Smooth muscle cell (in vitro differentiated cells): ENCODE data around the gene RBM44. TPM values are rescaled to one million over a fixed set of nuclear protein-coding genes. Genes with fewer than 3 reads are reported as not detected.

ENCODE experiments used
- DNase-seq: peaks from one replicate; lab custom pipeline; 2025; ENCODE audit not compliant: unreplicated experiment; lab: John Stamatoyannopoulos, UW
- H2AFZ ChIP-seq: fragments of 200-600 bp; sonication (generic); 2 replicates; pipeline ENCODE4 v1.6.0; 2016; ENCODE audit warnings: antibody characterized with exemption, low read depth, mild to moderate bottlenecking
- H3F3A ChIP-seq: fragments of 200-600 bp; sonication (generic); 2 replicates; pipeline ENCODE4 v1.6.0; 2017; ENCODE audit warnings: antibody characterized with exemption, low read depth
- H3K27ac ChIP-seq: fragments of 200-600 bp; sonication (generic); 2 replicates; pipeline ENCODE4 v1.5.1; 2016; ENCODE audit warnings: low read depth, mild to moderate bottlenecking
- H3K27me3 ChIP-seq: fragments of 200-600 bp; sonication (generic); 2 replicates; pipeline ENCODE4 v1.6.1; 2016; ENCODE audit warnings: low read depth, mild to moderate bottlenecking
- H3K36me3 ChIP-seq: fragments of 200-600 bp; sonication (generic); 2 replicates; pipeline ENCODE4 v1.5.1; 2016; ENCODE audit warnings: low read depth
- H3K4me1 ChIP-seq: fragments of 200-600 bp; sonication (generic); 2 replicates; pipeline ENCODE4 v1.5.1; 2016; ENCODE audit warnings: low read depth
- H3K4me2 ChIP-seq: fragments of 200-600 bp; sonication (generic); 2 replicates; pipeline ENCODE4 v1.6.0; 2016; ENCODE audit warnings: mild to moderate bottlenecking
- H3K4me3 ChIP-seq: fragments of 200-600 bp; sonication (generic); 2 replicates; pipeline ENCODE4 v1.5.1; 2016; ENCODE audit warnings: mild to moderate bottlenecking
- H3K79me2 ChIP-seq: fragments of 200-600 bp; sonication (generic); 2 replicates; pipeline ENCODE4 v1.6.0; 2016; ENCODE audit warnings: low read depth, mild to moderate bottlenecking
- H3K9ac ChIP-seq: fragments of 200-600 bp; sonication (generic); 2 replicates; pipeline ENCODE4 v1.6.0; 2016; ENCODE audit warnings: low read depth
- H3K9me3 ChIP-seq: fragments of 200-600 bp; sonication (generic); replicated peaks from 2 replicates; pipeline ENCODE4 v1.5.1; 2016; ENCODE audit warnings: low read depth
- H4K20me1 ChIP-seq: fragments of 200-600 bp; sonication (generic); 2 replicates; pipeline ENCODE4 v1.6.0; 2016; ENCODE audit warnings: low read depth
- CTCF ChIP-seq: fragments of 200-600 bp; sonication (generic); IDR thresholded peaks from 2 replicates; pipeline ENCODE4 v1.5.1; 2017; ENCODE audit warnings: borderline replicate concordance, mild to moderate bottlenecking, antibody characterized with exemption; ENCODE audit not compliant: insufficient read depth, poor library complexity, severe bottlenecking
- WGBS: methylation state at CpG from one replicate; pipeline ENCODE4 v1.1.7; 2016; ENCODE audit warnings: low lambda C conversion rate; 5-methylcytosine and 5-hydroxymethylcytosine counted together
- polyA plus RNA-seq: library from polyadenylated mRNA; unstranded; fragments of >200 nt; fragmentation: Nextera tagmentation; extraction: Ambion mirVana; gene quantifications from 2 replicates; pipeline ENCODE4 v1.2.1, GENCODE V29; 2016
- total RNA-seq: library from RNA; depleted of rRNA; stranded (reverse); fragments of >200 nt; gene quantifications from 2 replicates; pipeline ENCODE4 v1.2.3, GENCODE V29; 2014

RBM44 gene
- total and polyA plus RNA-seq, 2 experiments from 2014 or later = 0.15 to 1.2 TPM

- Histone ChIP-seq H3K27ac (no peak overlapping the region), H2AFZ (no peak overlapping the region), H3K4me1 (no peaks in the 10 kb centered on the region), H3K4me2 (no peak overlapping the region), H3K27me3 (peaks cover 51% of the 10 kb centered on the region), H3F3A (no peaks in the 10 kb centered on the region), H3K9me3 (no peaks in the 10 kb centered on the region), H3K36me3 (no peaks in the 10 kb centered on the region), H3K79me2 (no peaks in the 10 kb centered on the region), H3K9ac (no peak overlapping the region), H4K20me1 (no peaks in the 10 kb centered on the region), H3K4me3 (no peak overlapping the region)
- DNase-seq = no peak
- TF ChIP-seq CTCF = no peak
- WGBS = 82% methylated on average over 6 of the region's 6 CpGs
Measured at GRCh38 chr2:237824085-237824484, 25.5 kb downstream of the RBM44 start.

DNA sequence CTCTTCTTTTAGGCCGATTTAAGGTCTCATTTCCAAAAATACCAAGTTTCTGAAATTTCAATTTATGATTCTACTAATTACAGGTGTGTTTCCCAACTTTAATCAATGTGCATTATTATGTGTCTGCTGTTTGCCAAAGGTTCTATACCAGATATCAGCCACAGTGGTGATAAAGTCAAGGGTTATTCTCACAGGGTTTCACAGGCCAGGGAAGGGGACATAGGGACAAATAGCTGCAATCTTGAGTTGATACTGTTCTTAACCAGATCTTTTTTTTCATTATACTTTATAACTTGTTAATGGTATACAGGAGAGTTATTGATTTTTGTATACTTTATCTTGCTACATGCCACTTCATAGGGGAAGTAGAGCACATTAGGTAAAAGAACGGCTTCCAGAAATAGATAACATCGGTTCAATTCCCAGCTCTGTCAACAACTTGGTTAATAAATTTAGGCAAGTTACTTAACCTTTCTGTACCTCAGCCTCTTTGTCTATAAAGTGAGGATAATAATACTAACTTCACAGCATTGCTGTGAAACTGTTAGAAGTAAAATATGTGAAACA is 28.9 kb downstream of the RBM44 start:
- H4K20me1 ChIP-seq = no peaks in the 10 kb centered on the region
- H3F3A ChIP-seq = no peaks in the 10 kb centered on the region

GRCh38 chr2:237830522-237830921 is 31.9 kb downstream of the RBM44 start:
- Histone ChIP-seq H3K27ac (no peak overlapping the region), H3K4me1 (peaks cover 10% of the 10 kb centered on the region), H2AFZ (no peak overlapping the region), H3K4me3 (no peak overlapping the region), H3K79me2 (no peaks in the 10 kb centered on the region), H4K20me1 (no peaks in the 10 kb centered on the region), H3K4me2 (no peak overlapping the region), H3K9me3 (no peaks in the 10 kb centered on the region), H3K9ac (no peak overlapping the region), H3F3A (no peaks in the 10 kb centered on the region), H3K36me3 (no peaks in the 10 kb centered on the region), H3K27me3 (peaks cover 42% of the 10 kb centered on the region)
- no peak for TF ChIP-seq CTCF
- WGBS = 95% methylated on average over 2 of the region's 2 CpGs
- no peak for DNase-seq

More for the DNA sequence above, 28.9 kb downstream of the RBM44 start:
- Histone ChIP-seq H3K4me1 (no peaks in the 10 kb centered on the region), H3K9ac (no peak overlapping the region), H3K79me2 (no peaks in the 10 kb centered on the region), H3K4me2 (no peak overlapping the region), H3K9me3 (no peaks in the 10 kb centered on the region), H3K27ac (no peak overlapping the region), H3K36me3 (no peaks in the 10 kb centered on the region), H2AFZ (no peak overlapping the region), H3K27me3 (peaks cover 59% of the 10 kb centered on the region), H3K4me3 (no peak overlapping the region)
- whole genome bisulfite sequencing = 94% methylated on average over 3 of the region's 3 CpGs
- DNase-seq = no peak
- TF ChIP-seq CTCF = no peak

DNA sequence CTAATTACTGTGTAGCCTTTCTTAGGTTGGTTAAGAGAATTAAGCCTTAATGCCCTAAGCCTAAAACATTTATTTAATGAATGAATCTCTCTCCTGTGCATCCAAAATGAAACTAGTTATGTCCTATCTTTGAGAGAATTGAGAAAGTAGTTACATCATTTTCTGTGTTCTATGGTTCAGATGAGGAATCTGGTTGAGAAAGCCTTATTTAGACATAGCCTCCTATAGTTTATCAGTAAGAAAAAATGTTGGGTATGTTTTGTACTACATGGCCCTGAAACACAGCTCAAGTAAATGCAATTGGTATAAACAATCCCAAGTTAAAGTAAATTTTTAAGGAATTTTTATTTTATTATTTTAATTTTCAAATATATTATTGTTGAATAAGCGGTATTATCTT is 35.0 kb downstream of the RBM44 start:
- Histone ChIP-seq H3K36me3 (no peaks in the 10 kb centered on the region), H3K27me3 (peaks cover 31% of the 10 kb centered on the region), H3F3A (no peaks in the 10 kb centered on the region), H3K27ac (peak overlapping the region; percentile 40), H3K4me3 (peak overlapping the region; percentile 27), H2AFZ (peak overlapping the region; percentile 71), H3K9me3 (no peaks in the 10 kb centered on the region), H3K79me2 (no peaks in the 10 kb centered on the region), H3K9ac (no peak overlapping the region), H4K20me1 (no peaks in the 10 kb centered on the region), H3K4me2 (peak overlapping the region; percentile 82), H3K4me1 (peaks cover 10% of the 10 kb centered on the region)
- WGBS = 100% methylated on average over 1 of the region's 1 CpG
- TF ChIP-seq CTCF = no peak
- no peak for DNase-seq
